CD14-positive monocyte (primary cell): ENCODE data around the gene EPHA8. TPM values are rescaled to one million over a fixed set of nuclear protein-coding genes. Genes with fewer than 3 reads are reported as not detected.

Experiments used
- DNase-seq, 3 donors: peaks; one replicate each; pipeline ENCODE4 v3.0.0-alpha.2; 2011 to 2022
- H2AFZ ChIP-seq: 2 replicates; pipeline ENCODE4 v1.6.0; 2012; ENCODE audit warnings: mild to moderate bottlenecking, low read depth, low read length, inconsistent platforms; ENCODE audit not compliant: insufficient read depth, poor library complexity, severe bottlenecking
- H3K27ac ChIP-seq, 2 donors: 1 replicate in 1 of 2; 2 replicates in 1 of 2; pipeline ENCODE4 v1.5.1; 2012 to 2013; ENCODE audit warnings: low read length in 2 of 2, control low read depth in 1 of 2, inconsistent platforms in 1 of 2, low read depth in 1 of 2, mild to moderate bottlenecking in 1 of 2
- H3K27me3 ChIP-seq, 2 donors: one replicate each; pipeline versions ENCODE4 v1.6.0 to v1.6.1; 2011 to 2013; ENCODE audit warnings: low read length in 2 of 2; ENCODE audit not compliant: control insufficient read depth in 2 of 2, insufficient read depth in 2 of 2
- H3K36me3 ChIP-seq, 2 donors: replicated peaks in 1 of 2; 1 replicate in 1 of 2; 2 replicates in 1 of 2; pipeline versions ENCODE4 v1.5.1 to v1.6.1; 2012 to 2013; ENCODE audit warnings: low read length in 2 of 2, control low read depth in 1 of 2, inconsistent platforms in 1 of 2, mild to moderate bottlenecking in 1 of 2; ENCODE audit not compliant: insufficient read depth in 2 of 2, control insufficient read depth in 1 of 2
- H3K4me1 ChIP-seq, 2 donors: 1 replicate in 1 of 2; 2 replicates in 1 of 2; pipeline versions ENCODE4 v1.5.1 to v1.6.1; 2012 to 2013; ENCODE audit warnings: low read length in 2 of 2, control low read depth in 1 of 2, inconsistent platforms in 1 of 2, mild to moderate bottlenecking in 1 of 2, moderate library complexity in 1 of 2; ENCODE audit not compliant: insufficient read depth in 2 of 2, control insufficient read depth in 1 of 2
- H3K4me2 ChIP-seq: replicated peaks from 2 replicates; pipeline ENCODE3; 2012; ENCODE audit warnings: low read length, moderate library complexity, mild to moderate bottlenecking; ENCODE audit not compliant: poor library complexity, severe bottlenecking; ENCODE audit errors: extremely low read depth
- H3K4me3 ChIP-seq, 3 experiments: fragments of 200-600 bp in 1 of 3; sonication (generic) in 1 of 3; replicated peaks in 1 of 3; 1 replicate in 2 of 3; 2 replicates in 1 of 3; pipeline ENCODE4 v1.5.1; 2011 to 2013; ENCODE audit warnings: low read length in 3 of 3, mild to moderate bottlenecking in 3 of 3, control low read depth in 2 of 3, low read depth in 2 of 3, inconsistent platforms in 1 of 3, moderate library complexity in 1 of 3
- H3K79me2 ChIP-seq: 2 replicates; pipeline ENCODE4 v1.6.0; 2012; ENCODE audit warnings: mild to moderate bottlenecking, control low read depth, inconsistent platforms, low read length, moderate library complexity; ENCODE audit not compliant: insufficient read depth
- H3K9ac ChIP-seq: 2 replicates; pipeline ENCODE4 v1.6.0; 2017; ENCODE audit warnings: low read length, mild to moderate bottlenecking; ENCODE audit not compliant: insufficient read depth, poor library complexity, severe bottlenecking
- H3K9me3 ChIP-seq, 2 donors: replicated peaks in 1 of 2; 1 replicate in 1 of 2; 2 replicates in 1 of 2; pipeline versions ENCODE4 v1.5.1 to v1.6.1; 2012 to 2013; ENCODE audit warnings: low read length in 2 of 2, control low read depth in 1 of 2; ENCODE audit not compliant: control insufficient read depth in 1 of 2, insufficient read depth in 1 of 2
- H4K20me1 ChIP-seq: 2 replicates; pipeline ENCODE4 v1.6.0; 2012; ENCODE audit warnings: mild to moderate bottlenecking, low read length, control low read depth, moderate library complexity; ENCODE audit not compliant: insufficient read depth
- H3K27ac Mint-ChIP-seq, 7 donors: one replicate each; pipeline ENCODE4 v1.8.0; 2020; ENCODE audit warnings: mild to moderate bottlenecking in 7 of 7, mixed read lengths in 7 of 7, moderate library complexity in 6 of 7, inconsistent platforms in 2 of 7
- H3K27me3 Mint-ChIP-seq, 3 donors: one replicate each; pipeline ENCODE4 v1.8.0; 2021 to 2022; ENCODE audit warnings: low read depth in 3 of 3, mild to moderate bottlenecking in 3 of 3, mixed read lengths in 3 of 3, moderate library complexity in 3 of 3, inconsistent platforms in 1 of 3
- H3K36me3 Mint-ChIP-seq, 2 donors: one replicate each; pipeline ENCODE4 v1.8.0; 2020; ENCODE audit warnings: mixed read lengths in 2 of 2, inconsistent platforms in 1 of 2, mild to moderate bottlenecking in 1 of 2
- H3K4me1 Mint-ChIP-seq: one replicate; pipeline ENCODE4 v1.8.0; 2020; ENCODE audit warnings: mild to moderate bottlenecking, mixed read lengths
- H3K4me3 Mint-ChIP-seq, 2 donors: one replicate each; pipeline ENCODE4 v1.8.0; 2020; ENCODE audit warnings: mild to moderate bottlenecking in 2 of 2, mixed read lengths in 2 of 2, moderate library complexity in 1 of 2
- H3K9me3 Mint-ChIP-seq, 7 donors: one replicate each; pipeline ENCODE4 v1.8.0; 2020 to 2022; ENCODE audit warnings: mixed read lengths in 7 of 7, mild to moderate bottlenecking in 6 of 7, moderate library complexity in 6 of 7, inconsistent platforms in 2 of 7
- WGBS: methylation state at CpG from one replicate; pipeline ENCODE4 v1.1.5; 2013; ENCODE audit warnings: missing lambda C conversion rate; ENCODE audit not compliant: insufficient coverage; 5-methylcytosine and 5-hydroxymethylcytosine counted together
- intact Hi-C, 2 donors: fragments of 100-400 bp; cut with micrococcal nuclease; formaldehyde crosslinking; loops; one replicate each; pipeline versions ENCODE4 v1.15.0 to v1.15.1; 2023
- polyA plus RNA-seq, 3 donors: library from polyadenylated mRNA; depleted of rRNA in 1 of 3; unstranded in 2 of 3; stranded (reverse) in 1 of 3; fragments of 300-500 nt in 2 of 3; fragments of >200 nt in 1 of 3; fragmentation: Illumina TruSeq in 2 of 3; gene quantifications; 1 replicate in 2 of 3; 2 replicates in 1 of 3; pipeline ENCODE4 v1.2.3, GENCODE V29; 2012 to 2021
- TF ChIP-seq, protein P1 (sequence below): fragments of 200-600 bp; IDR thresholded peaks from one replicate; pipeline ENCODE4 v1.8.0; 2022; ENCODE audit warnings: antibody characterized with exemption, mild to moderate bottlenecking

The EPHA8 gene
- polyA plus RNA-seq, 3 donors, result 0.04 TPM; not detected in 2

DNA sequence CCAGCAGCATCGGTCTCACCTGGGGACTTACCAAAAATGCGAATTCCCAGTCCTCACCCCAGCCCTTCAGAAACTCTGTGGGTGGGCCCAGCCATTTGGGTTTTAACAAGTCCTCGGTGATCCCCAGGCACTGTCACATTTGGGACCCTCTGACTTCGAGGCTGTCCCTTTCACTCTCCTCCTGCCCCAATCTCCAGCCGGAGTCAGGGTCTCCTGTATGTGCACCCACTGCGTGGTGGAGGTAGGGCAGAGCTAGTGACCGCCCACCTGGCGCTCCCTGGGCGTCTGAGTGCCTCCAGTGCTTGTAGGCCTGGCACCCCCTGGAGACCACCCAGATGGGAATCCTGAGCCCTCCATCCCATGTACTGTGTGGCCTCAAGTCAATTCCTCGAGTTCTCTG is 31.1 kb downstream of the EPHA8 start:
- TF ChIP-seq, protein P1, sequence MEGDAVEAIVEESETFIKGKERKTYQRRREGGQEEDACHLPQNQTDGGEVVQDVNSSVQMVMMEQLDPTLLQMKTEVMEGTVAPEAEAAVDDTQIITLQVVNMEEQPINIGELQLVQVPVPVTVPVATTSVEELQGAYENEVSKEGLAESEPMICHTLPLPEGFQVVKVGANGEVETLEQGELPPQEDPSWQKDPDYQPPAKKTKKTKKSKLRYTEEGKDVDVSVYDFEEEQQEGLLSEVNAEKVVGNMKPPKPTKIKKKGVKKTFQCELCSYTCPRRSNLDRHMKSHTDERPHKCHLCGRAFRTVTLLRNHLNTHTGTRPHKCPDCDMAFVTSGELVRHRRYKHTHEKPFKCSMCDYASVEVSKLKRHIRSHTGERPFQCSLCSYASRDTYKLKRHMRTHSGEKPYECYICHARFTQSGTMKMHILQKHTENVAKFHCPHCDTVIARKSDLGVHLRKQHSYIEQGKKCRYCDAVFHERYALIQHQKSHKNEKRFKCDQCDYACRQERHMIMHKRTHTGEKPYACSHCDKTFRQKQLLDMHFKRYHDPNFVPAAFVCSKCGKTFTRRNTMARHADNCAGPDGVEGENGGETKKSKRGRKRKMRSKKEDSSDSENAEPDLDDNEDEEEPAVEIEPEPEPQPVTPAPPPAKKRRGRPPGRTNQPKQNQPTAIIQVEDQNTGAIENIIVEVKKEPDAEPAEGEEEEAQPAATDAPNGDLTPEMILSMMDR, result no peak
- Histone ChIP-seq H3K9ac (no peak overlapping the region), H3K4me2 (no peak overlapping the region), H3K27ac (no peak overlapping the region), H3K79me2 (no peaks in the 10 kb centered on the region), H3K9me3 (no peaks in the 10 kb centered on the region), H4K20me1 (no peaks in the 10 kb centered on the region), H3K4me3 (no peak overlapping the region), H2AFZ (no peak overlapping the region), H3K27me3 (peaks cover 0 to 8% of the 10 kb centered on the region in 2 donors), H3K36me3 (no peaks in the 10 kb centered on the region), H3K4me1 (no peaks in the 10 kb centered on the region)
- H3K36me3 Mint-ChIP-seq, result no peaks in the 10 kb centered on the region
- H3K9me3 Mint-ChIP-seq, result peaks cover 0 to 3% (median 0%) of the 10 kb centered on the region in 7 donors
- H3K4me3 Mint-ChIP-seq, result peak overlapping the region in 1 of 2 donors; percentile 4
- H3K27me3 Mint-ChIP-seq, result peaks cover 15 to 29% (median 15%) of the 10 kb centered on the region in 3 donors
- no peak for DNase-seq
- H3K4me1 Mint-ChIP-seq, result no peaks in the 10 kb centered on the region
- WGBS, result 71% methylated on average over 3 of the region's 10 CpGs
- intact Hi-C loops, result no loop called here
- H3K27ac Mint-ChIP-seq, result no peak overlapping the region

- Mint-ChIP-seq H3K9me3 (peaks cover 0 to 3% (median 0%) of the 10 kb centered on the region in 7 donors), H3K4me1 (no peaks in the 10 kb centered on the region), H3K27me3 (peaks cover 12 to 29% (median 15%) of the 10 kb centered on the region in 3 donors), H3K36me3 (no peaks in the 10 kb centered on the region), H3K27ac (no peak overlapping the region), H3K4me3 (no peak overlapping the region)
- Histone ChIP-seq H3K27me3 (peaks cover 0 to 8% of the 10 kb centered on the region in 2 donors), H3K9ac (no peak overlapping the region), H3K4me3 (no peak overlapping the region), H3K4me2 (no peak overlapping the region), H3K79me2 (no peaks in the 10 kb centered on the region), H3K9me3 (no peaks in the 10 kb centered on the region), H3K27ac (no peak overlapping the region), H3K4me1 (no peaks in the 10 kb centered on the region), H4K20me1 (no peaks in the 10 kb centered on the region), H3K36me3 (no peaks in the 10 kb centered on the region), H2AFZ (no peak overlapping the region)
- intact Hi-C loops, result no loop called here
- TF ChIP-seq, protein P1, result no peak
- 88% methylated on average over 3 of the region's 7 CpGs for WGBS
- no peak for DNase-seq
Observed at GRCh38 chr1:22595108-22595507, 31.8 kb downstream of the EPHA8 start.
